M059J (cell line): ENCODE results near the gene NEUROD4. TPM values are rescaled to one million over a fixed set of nuclear protein-coding genes. Genes with fewer than 3 reads are reported as not detected.
A peak's percentile ranks its signal among the peaks of the same experiment; 100 is the strongest.

Experiments
- DNase-seq: peaks from one replicate; pipeline ENCODE4 v3.0.0-alpha.2; 2012; ENCODE audit warnings: low read depth
- total RNA-seq: library from RNA; depleted of rRNA; stranded (reverse); fragments of >200 nt; shearing (Covaris generic); gene quantifications from 2 replicates; pipeline ENCODE4 v1.2.3, GENCODE V29; 2014

NEUROD4 gene
- total RNA-seq, 1 experiment from 2014 or later = not detected

DNA sequence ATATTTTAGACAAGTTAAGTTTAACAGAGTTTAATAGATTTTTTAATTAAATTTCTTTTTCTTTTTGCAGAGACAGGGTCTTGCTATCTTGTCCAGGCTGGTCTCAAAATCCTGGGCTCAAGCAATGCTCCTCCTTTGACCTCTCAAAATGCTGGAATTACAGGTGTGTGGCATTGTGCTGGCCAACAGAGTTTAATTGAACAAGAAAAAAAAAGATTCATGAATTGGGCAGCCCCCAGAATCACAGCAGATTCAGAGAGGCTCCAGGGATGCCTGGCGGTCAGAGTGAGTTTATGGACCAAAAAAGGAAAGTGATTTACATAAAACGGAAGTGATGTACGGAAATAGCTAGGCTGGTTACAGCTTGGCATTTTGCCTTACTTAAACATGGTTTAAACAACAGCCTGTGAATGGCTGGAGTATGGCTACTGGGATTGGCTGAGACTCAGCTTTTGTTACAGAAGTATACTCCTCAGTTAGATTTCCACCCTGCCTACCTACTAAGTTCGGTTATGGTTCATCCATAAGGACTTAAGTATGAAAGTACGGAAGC, 20.7 kb upstream of the NEUROD4 start:
- no peak for DNase-seq

DNA sequence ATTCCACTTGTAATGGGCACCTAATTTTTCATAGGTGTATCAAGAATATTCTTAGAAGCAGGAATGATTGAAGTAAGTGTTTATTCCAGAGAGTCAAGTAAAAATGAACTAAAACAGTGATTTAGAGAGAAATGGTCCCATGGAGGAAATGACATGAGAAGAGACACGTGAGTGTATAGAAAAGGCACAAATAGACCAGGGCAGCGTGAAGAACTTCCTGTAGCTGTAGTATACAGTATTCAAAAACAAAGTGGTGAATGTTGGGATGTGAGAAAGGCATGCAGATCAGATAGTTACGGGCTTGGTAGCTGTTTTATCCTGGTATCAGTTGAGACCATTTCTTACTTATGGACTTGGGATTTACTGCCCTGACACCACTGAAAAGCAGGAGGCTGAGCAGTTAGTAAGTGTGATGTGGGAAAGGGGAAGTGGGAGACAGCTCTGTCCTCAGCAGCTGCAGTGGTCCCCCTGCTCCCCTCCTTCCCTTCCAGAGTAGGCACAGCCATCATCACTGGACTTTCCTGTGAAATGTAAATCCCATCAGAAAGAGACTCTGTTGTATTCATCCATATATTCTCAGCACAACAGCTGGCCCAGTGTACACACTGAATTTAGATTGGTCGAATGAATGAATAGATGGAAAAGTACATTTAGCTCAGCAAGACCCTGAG, 18.4 kb upstream of the NEUROD4 start:
- DNase-seq = no peak

DNA sequence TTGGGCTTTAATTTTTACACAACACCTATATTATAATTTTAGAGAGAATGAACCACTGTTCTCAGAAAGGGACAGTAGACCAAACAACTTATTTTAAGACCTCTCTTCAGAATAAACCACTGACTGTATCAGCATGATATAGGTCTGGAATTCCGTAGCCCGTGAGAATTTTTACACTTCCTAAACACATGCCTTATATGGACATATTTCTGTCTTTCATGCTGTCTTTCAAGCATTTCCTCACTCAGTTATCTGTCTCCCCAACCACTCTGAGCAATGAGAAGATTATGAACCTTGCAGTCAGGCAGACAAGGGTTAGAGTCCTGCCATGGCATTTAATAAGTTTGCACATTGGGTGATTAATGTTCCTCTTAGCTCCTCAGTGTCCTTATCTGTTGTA, 17.4 kb upstream of the NEUROD4 start:
- no peak for DNase-seq

DNA sequence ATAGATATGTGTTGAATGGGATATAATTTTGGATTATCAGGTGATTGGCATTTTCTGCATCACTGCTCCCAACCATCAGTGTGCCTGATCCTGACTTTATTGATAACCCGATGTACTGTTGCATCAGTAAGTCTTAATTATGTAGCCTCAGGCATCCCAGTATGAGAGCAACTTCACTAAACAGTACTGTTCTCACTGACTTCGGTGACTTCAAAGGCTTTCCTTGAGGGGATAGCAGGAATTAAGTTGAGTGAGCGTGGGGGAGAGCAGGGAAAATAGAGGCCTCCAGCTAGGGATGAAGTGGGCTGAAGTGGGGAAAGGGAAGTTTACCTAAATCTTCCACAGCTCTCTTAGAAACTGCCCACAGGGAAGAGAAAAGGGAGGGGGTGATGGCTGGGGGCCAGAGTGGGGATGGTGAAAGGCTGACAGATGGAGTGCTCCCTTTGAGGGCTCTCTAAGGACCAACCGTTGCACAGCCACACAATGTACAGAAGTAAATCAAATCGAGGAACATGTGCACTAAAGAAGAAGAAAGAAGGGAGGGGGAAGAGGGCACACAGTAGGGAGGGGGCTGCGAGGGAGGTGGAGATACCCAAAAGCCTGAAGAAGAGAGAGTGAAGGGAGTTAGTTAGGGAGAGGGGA, 10.7 kb upstream of the NEUROD4 start:
- no peak for DNase-seq

DNA sequence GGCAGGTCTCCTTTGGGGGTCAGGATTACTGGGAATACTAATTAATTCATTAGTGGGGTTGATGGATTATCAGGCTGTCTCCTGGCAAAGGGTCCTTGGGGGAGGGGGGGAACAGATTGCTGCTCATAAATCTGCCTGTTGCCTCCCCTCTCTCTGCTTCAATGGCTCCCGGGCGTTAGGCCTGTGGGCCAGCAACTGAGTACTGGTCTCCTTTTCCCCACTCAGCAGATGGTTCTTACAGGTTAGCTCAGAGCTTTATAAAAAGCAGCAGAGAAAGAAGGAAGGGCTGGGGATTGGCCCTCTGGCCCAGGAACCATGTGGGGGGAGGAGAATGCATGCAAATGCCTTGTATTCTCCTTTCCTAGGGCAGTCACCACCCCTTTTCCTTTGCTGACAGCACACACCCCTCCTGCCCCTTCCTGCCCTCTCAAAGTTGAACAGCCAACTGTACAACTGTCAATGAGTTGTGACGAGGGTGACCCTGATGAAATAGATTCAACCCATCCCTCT, 2.3 kb upstream of the NEUROD4 start:
- DNase-seq = no peak

DNA sequence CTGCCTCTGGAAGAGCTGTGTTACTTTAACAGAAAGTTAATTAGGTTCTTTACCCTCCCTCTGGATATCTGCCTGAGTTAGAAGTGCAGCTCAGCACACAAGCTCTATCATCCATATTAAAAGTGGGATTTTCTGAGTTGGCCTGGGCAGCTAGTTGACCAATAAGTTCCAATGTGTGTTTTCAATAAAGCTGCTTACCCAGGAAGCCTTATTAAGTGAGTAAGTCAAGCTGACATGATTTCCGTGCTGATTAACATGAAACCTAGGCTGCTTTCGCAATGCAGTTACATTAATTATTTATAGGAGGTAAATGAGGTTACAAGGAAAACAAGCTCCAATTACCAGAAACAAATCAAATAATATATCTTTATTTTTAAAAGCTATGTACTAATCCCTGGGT, 4.8 kb downstream of the NEUROD4 start:
- no peak for DNase-seq

DNA sequence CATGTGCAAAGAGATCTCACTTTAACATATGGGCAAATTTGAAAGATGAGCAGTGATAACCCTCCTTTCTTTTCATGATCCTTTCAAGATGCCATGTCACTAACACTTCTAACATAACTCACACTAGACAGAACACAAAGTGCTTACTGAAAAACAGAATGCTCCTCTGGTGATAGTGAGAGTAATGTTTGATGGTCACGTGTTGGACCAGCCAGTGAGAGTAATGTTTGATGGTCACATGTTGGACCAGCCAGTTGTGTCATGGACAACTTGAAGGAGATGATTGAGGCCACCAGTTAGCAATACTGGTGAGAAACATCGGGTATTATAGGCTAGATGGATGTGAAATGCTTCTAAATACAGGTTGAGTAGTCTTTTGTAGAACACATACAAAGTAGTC, 5.7 kb downstream of the NEUROD4 start:
- no peak for DNase-seq

DNA sequence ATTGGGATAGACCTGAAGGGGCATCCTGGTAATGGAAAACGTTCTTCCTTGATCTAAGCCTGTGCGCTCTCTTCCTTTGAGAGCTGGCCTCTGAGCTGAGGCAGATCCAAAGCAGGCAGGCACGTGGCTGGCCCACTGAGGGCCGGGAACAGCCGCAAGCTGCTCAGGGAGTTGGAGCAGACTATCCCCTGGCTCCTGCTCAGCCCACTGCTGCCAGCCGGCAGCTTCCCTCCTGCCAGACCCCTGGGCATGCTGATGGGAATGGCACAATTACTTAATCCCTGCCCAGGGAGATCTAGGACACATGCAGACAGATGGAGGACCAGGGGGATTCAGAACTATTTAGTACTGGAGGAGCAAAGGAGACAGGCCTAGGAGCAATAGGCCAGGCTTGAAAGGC, 14.4 kb downstream of the NEUROD4 start:
- DNase-seq = no peak

DNA sequence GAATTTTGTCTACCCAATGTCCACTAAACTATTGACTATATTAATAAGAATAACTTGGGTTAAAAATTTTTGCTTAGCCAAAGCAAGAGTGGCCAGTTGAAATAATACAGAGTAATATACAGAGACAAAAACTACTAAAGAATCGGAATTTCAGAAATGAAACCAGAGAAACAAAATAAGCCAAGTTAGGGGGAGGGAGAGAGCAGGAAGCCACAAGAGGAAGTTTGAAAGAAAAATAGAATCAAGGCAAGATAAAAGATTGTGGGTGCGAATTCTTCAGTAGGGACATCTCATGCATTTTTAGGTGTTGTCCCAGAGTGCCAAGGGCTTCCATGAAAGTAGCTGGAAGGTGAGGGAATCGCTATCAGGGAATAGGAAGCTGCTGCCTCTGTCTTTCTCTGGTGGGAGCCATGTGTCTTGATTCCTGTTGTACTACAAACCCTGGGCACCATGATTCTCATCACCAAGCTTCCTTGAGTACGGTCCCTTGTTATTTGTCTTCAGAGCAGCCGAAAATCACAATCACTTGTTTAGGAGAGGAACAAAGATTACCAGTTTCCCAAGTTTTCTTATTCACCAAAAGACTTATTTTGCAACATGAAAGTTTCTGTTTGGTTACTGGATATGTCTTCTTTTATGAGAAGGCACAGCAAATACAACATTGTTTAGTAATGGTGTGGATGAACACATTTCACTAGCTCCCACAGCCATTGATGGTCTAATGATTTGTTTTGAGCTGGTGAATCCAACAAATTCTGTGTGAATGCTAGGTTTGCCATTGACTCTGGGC, 16.7 kb downstream of the NEUROD4 start:
- no peak for DNase-seq

DNA sequence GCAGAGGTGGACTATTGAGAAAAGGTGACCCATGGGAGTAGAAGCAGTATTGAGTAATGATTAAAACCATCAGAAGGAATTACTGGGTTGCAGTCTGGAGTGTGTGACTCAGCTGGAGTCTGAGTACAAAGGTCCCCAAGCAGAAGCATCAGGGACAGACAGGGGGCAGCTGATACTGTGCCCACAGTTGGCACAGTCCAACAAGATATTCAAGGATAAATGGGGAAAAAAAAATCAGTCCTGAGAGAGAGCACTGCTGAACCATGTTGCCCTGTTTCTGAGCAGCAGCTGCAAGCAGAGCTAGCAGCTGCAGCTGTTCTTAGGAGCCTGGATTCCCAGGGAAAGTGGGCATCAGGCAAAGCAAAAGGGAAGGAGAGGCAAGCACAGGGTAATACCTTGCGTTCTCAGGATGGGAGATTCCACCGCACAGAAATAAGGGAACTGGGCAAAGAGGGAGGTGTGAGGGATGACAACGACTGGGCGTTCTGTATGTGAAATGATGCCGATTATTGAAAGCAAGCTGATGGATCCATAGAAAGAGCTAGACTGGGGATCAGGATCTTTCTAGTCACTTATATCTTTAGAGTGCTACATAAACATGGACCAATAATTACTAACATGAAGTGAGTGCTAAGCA, 17.7 kb downstream of the NEUROD4 start:
- no peak for DNase-seq

DNA sequence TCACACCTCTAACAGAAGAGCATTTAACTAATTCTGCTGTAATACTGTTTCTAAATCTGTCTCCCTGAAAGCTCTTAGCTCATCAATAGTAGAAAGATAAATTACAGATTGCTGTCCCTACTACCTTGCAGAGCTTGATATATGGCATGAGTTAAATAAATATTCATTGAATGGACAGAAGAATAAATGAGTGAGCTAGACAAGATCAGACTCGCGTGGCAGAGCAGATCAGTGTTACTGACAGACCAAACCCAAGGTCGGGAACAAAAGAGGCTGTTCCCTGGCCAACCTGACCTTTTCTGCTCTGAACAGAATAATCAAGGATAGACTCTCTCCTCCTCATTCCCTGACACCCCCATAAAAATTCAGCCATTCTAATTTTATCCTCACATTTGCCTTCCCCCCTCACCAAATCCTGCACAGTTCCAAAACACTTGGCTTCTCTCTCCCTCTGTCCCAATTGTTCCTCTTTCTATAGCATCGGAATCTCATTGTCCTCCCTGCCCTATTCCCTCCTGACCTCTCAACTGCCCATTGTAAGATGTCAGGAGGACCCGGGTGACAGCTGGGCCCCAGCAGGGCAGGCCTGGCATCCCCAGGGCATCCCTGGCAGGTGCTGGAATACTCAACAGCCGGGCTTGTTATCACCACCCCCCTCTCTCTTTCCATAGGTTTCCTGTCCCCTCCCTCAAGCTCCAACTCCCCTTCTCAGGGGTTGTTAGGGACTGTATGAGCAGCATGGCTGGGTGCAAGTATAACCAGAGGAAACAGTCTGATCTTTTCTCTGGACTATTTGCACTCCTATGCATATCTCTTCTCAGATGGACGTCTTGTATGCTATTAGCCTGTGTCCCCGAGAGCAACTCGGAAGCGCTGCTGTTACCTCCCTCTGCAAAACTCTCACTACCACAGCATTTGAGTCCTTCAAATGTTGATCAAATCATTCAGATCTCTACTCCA, 19.9 kb downstream of the NEUROD4 start:
- no peak for DNase-seq

DNA sequence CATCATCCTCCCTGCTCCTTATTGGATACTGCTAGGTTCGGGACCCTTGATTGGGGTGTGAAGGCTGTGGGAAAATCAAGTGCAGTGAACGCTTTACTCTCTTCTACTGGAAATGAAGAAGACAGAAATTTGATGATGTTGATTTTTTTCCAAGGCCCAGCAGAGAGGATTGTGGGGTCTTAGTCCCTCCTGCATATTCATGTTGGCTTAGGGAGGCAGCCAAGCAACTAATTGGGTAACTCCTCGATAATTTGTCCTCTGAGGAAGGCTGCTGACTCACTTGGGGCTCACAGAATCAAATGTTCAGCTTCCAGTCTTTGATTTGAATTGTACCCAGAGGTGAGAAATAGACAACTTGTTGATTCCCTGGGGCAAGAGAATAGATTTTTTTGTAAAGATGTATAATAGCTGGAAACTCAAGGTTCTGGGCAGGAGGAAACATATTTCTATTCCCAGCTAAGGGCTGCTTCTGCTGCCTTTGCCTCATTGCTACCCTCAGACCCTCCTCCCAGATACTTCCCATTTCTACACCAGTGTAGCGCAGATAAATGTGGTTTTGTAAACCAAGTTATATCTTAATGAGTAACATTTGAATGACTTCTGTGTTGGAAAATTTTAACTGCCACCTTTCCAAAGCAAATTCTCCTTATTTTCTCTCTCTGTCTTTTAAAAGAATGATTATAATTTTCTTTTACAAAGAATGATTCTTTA, 21.7 kb downstream of the NEUROD4 start:
- no peak for DNase-seq

DNA sequence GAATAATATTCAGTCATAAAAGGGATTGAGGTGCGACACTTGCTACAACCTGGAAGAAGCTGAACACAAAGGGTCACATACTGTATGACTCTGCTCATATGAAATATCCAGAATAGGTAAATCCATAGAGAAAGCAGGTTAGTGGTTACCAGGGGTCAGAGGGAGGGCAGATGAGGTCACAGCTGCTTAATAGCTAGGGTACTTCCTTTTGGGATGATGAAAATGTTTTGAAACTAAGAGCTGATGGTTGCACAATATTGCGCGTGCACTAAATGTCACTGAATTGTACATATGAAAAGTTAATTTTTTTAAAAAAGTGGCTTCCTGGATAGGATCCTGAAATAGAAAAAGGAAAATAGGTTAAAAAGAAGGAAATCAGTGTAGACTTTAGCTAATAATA, 23.8 kb downstream of the NEUROD4 start:
- DNase-seq = no peak

DNA sequence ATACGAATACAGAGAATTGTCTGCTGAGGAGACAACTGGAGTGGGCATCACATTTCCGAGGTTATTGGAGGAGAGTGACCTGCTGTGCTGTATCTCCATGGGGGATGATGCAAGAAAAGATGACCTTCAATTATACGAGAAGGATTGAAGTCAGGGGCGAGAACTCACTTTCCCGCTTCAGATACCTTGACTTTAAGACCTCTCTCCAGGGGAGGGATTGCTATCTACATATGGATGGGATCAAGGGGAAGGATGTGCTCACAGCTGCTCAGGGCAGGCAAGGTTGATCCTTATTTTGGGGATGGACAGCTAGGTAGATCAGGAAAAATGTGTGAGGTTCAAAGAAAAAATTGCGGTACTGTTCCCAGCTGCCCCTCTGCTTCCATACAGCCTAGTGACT, 24.4 kb downstream of the NEUROD4 start:
- no peak for DNase-seq

DNA sequence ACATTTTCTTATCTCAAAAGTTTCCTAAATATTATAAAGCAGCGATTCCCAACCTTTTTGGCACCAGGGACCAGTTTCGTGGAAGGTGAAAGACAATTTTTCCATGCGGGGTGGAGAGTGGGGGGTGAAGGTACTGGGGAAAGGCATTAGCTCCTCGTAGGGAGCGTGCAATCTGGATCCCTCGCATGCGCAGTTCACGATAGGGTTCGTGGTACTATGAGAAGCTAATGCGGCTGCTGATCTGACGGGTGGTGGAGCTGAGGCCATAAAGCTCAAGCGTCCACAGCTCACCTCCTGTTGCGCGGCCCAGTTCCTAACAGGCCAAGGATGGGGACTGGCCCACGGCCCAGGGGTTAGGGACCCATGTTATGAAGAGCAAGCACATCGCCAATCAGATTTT, 29.9 kb downstream of the NEUROD4 start:
- DNase-seq = no peak

DNA sequence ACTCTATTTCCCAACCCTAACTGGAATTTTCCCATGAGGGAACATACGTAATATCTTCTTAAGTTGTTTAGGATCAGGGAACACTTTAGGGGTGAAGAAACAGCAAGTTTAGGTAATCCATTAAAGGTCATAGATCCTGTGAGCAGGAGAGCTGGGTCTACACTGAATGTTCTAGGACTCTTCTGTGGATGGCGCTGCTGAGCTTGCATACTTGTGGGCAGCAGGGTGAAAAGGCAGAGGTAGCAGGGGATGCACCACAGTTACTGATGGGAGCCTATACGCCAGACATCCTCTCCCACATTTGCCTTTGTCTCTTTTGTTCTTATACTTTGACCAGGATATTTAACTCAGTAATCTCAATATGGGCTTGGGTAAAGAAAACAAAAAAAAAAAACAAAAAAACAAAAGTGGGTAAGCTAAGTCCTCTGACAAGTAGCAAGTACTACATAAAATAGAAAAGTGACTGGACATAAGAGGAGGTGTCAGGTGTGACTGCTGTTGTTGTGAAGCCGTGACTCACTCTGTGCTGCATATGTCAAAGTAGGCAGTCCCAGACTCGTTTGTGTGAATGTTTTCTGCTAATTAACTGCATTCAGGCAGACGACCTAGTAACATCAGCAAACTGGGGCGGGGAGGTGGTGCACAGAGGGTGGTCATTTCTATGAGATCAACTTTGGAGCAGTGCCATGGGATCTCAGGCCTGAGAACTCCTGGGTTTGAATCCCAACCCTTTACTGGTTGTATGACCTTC, 31.6 kb downstream of the NEUROD4 start:
- no peak for DNase-seq

DNA sequence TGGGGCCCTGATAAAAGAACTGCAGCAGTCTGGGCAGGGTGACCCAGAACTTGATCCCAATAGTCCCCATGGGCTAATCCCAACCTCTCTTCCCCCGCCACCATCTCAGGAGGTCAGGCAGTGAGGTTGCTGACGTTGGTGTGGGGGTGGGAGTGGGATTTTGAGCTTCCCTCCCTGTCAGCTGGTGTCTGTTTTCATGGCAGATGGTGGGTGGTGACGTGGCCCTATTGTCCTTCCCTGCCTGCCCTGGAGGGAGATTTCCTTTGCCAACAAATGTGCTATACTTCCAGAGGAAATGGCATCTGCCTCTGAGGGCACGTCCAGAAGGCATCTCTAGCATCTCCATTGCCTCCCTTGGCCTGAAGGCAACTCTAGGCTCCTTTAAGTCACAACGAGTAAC, 37.7 kb downstream of the NEUROD4 start:
- peak; percentile 3 for DNase-seq

DNA sequence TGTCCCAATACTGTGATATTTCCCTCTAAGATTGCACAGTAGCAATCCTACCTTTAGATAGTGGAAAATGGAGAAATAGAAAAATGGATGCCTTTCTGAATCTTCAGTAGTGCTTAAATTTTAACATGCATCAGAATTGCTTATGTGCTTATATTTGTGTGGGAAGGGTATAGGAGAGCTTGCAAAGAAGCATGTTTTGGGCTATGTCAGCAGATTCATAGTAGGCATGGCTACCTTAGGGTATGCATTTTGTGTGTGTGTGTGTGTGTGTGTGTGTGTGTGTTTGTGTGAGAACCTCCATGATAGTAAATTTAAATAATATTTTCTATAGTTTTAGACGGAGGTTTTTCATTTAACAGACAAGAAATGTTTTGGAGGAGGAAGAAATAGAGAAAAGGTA, 38.3 kb downstream of the NEUROD4 start:
- DNase-seq = no peak

DNA sequence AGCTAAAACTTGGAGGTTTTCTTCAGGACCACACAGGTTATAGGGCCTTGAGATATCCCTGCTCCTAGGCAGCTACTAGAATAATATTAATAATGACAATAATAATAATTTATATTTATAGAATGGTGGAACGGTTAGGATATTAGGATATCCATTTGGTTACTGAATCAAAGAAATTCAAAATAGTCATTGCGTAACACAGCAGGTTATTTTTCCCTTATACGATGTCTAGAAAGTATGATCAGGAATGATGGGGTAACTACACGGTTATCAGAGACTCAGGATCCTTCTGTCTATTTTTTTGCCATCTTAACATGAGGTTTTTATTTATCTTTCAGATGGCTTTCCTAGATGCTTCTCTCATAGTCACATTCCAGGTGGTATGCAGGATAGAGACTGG, 39.0 kb downstream of the NEUROD4 start:
- no peak for DNase-seq

DNA sequence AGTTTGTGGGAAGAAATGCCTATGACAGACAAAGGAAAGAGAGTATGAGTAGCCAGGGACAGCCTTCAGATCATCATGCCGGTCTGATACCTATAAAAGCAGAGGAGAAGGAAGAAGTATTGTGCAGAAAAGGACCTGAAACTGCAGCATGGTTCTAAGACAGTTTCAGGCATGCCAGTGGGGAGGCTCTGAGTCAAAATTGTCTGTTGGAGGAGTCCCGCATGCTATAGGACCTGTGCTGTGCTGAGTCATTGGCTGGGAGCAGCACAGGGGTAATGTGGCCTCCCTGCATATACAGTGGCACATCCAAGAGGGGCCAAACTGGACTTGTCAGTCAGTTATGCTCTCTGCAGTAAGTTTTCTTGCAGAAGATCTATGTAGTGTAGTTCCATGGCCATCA, 40.7 kb downstream of the NEUROD4 start:
- no peak for DNase-seq
